MCF 10A (cell line): Measurements from ENCODE around the gene THAP4. TPM values are rescaled to one million over a fixed set of nuclear protein-coding genes. Genes with fewer than 3 reads are reported as not detected.

Experiments used
- BruUV-seq: library from RNA; stranded (reverse); fragments of 400-500 nt; replicated peaks from 2 replicates; lab custom pipeline; 2021; lab: Mats Ljungman, UMichigan
- CTCF ChIA-PET: fragments of 300-600 bp; sonication (Branson Sonifier 250); formaldehyde crosslinking; extraction: SDS; loops from one replicate; lab custom pipeline; 2021; ENCODE audit warnings: antibody characterized with exemption, inconsistent platforms; lab: Yijun Ruan, JAX
- POLR2A ChIA-PET: fragments of 300-600, 350-650 bp; sonication (Branson Sonifier 250); formaldehyde crosslinking; extraction: SDS; loops from one replicate; lab custom pipeline; 2020; ENCODE audit warnings: antibody characterized with exemption, inconsistent platforms; lab: Yijun Ruan, JAX
- DNase-seq: peaks from one replicate; pipeline ENCODE4 v3.0.0-alpha.2; 2018; ENCODE audit not compliant: unreplicated experiment
- H3K27ac Mint-ChIP-seq: one replicate; pipeline ENCODE4 v1.8.0; 2022; ENCODE audit warnings: mild to moderate bottlenecking, low read depth, mixed read lengths; ENCODE audit not compliant: unreplicated experiment
- H3K27me3 Mint-ChIP-seq: one replicate; pipeline ENCODE4 v1.8.0; 2022; ENCODE audit warnings: mixed read lengths; ENCODE audit not compliant: insufficient read depth, unreplicated experiment
- H3K36me3 Mint-ChIP-seq: one replicate; pipeline ENCODE4 v1.8.0; 2022; ENCODE audit warnings: mild to moderate bottlenecking, moderate library complexity, mixed read lengths; ENCODE audit not compliant: insufficient read depth, unreplicated experiment
- H3K4me1 Mint-ChIP-seq: one replicate; pipeline ENCODE4 v1.8.0; 2022; ENCODE audit warnings: mixed read lengths; ENCODE audit not compliant: insufficient read depth, unreplicated experiment
- H3K4me3 Mint-ChIP-seq: one replicate; pipeline ENCODE4 v1.8.0; 2022; ENCODE audit warnings: mild to moderate bottlenecking, moderate library complexity, mixed read lengths; ENCODE audit not compliant: unreplicated experiment
- H3K9me3 Mint-ChIP-seq: one replicate; pipeline ENCODE4 v1.8.0; 2022; ENCODE audit warnings: mixed read lengths; ENCODE audit not compliant: unreplicated experiment
- intact Hi-C: fragments of 100-400 bp; cut with micrococcal nuclease; formaldehyde crosslinking; loops from 2 replicates; pipeline ENCODE4 v1.14.1; 2022
- total RNA-seq: library from RNA; stranded (reverse); gene quantifications from 2 replicates; pipeline ENCODE4 v1.2.3, GENCODE V29; 2022
- TF ChIP-seq, protein P1 (sequence below): fragments of 200-600 bp; IDR thresholded peaks from one replicate; pipeline ENCODE4 v1.8.0; 2022; ENCODE audit warnings: antibody characterized with exemption, mild to moderate bottlenecking; ENCODE audit not compliant: unreplicated experiment

THAP4 gene
- total RNA-seq, 1 experiment from 2014 or later: 91.8 TPM

DNA sequence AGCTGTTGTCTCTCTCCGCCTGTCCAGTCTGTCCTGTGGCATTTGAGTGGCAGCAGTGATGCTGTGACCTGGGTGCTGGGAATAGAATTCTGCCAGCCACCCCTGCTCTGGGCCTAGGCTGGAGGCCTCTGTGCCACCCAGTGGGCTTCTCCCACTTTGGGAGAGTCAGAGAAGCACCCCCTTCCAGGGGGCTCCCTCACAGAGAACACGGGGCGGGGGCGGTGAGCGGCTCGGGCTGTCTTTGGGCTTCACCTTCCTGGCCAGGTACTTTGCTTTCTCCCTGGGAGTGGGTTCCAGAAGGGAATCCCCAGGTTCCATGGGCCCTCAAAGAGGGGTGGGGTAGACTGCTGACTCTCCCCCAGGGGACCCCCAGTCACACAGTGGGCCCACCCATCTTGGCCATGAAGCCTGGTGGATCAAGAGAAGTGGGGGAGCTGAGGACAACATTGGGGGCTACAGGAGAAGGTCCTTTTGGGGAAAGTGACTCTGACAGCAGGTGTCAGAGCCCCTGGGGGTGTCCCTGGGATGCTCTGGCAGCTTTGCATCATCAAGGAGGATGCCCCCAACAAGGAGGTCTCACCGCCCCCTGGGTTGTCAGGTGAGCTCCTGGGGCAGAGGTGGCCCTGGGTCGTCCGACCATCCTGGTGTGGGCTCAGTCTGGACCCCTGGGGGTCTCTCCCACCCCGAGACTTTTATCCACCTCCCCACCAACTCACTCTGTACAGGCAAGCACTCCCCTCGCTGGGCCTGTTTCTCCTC, 97.2 kb downstream of the THAP4 start:
- Mint-ChIP-seq H3K36me3 (no peaks in the 10 kb centered on the region), H3K4me1 (no peaks in the 10 kb centered on the region), H3K27ac (no peak overlapping the region), H3K9me3 (no peaks in the 10 kb centered on the region), H3K27me3 (no peaks in the 10 kb centered on the region), H3K4me3 (no peak overlapping the region)
- ChIA-PET CTCF (interaction anchor here (0.7 kb wide), 1 partner anchor 625 kb away, joined by 3 read pairs; no protein-coding TSS in a partner anchor), POLR2A (interaction anchor here (0.9 kb wide), 1 partner anchor 20 kb away, joined by 4 read pairs; no protein-coding TSS in a partner anchor)
- TF ChIP-seq, protein P1, sequence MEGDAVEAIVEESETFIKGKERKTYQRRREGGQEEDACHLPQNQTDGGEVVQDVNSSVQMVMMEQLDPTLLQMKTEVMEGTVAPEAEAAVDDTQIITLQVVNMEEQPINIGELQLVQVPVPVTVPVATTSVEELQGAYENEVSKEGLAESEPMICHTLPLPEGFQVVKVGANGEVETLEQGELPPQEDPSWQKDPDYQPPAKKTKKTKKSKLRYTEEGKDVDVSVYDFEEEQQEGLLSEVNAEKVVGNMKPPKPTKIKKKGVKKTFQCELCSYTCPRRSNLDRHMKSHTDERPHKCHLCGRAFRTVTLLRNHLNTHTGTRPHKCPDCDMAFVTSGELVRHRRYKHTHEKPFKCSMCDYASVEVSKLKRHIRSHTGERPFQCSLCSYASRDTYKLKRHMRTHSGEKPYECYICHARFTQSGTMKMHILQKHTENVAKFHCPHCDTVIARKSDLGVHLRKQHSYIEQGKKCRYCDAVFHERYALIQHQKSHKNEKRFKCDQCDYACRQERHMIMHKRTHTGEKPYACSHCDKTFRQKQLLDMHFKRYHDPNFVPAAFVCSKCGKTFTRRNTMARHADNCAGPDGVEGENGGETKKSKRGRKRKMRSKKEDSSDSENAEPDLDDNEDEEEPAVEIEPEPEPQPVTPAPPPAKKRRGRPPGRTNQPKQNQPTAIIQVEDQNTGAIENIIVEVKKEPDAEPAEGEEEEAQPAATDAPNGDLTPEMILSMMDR: no peak
- no peak for DNase-seq
- intact Hi-C loops: no loop called here
- BruUV-seq: no TSS peak

DNA sequence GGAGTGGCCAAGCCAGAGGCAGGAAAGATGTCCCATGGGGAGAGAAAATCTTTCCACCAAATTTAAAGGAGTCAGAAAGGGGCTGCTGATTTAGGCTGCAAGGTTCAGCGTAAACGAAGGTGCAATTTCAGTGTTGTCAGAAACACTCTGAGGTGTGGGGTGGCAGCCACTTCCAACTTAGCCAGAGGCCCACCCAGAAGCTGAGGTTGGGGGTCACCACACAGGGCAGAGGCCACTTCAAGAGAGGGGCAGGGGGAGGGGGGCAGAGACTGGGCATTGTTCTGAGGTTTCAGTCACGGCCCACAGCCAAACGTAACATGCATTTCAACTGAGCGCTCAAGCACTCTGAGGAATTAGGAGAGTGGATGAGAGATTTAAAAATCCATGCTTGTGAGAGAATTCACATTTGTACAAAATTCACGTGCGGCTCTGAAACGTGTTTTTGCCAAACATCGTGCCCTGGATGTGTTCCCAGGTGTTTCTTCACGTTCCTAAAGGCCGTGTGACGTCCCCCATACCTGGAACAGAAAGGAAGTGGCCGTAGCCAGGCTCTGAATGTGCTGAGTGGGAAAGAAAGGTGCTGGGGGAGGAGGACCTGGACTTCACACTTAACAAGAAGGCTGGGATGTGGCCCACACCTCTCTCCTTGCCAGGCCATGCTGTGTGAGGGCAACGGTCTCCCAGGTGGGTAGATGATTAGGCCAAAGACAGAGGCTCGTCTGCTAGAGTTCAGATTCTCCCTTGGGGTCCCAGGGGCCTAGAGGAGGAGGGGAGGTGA, 97.9 kb downstream of the THAP4 start:
- Mint-ChIP-seq H3K27me3 (no peaks in the 10 kb centered on the region), H3K9me3 (no peaks in the 10 kb centered on the region), H3K4me3 (no peak overlapping the region), H3K4me1 (no peaks in the 10 kb centered on the region), H3K36me3 (no peaks in the 10 kb centered on the region), H3K27ac (no peak overlapping the region)
- no TSS peak for BruUV-seq
- TF ChIP-seq, protein P1: no peak
- POLR2A ChIA-PET: no interaction called here
- intact Hi-C loops: no loop called here
- no peak for DNase-seq
- CTCF ChIA-PET: no interaction called here

DNA sequence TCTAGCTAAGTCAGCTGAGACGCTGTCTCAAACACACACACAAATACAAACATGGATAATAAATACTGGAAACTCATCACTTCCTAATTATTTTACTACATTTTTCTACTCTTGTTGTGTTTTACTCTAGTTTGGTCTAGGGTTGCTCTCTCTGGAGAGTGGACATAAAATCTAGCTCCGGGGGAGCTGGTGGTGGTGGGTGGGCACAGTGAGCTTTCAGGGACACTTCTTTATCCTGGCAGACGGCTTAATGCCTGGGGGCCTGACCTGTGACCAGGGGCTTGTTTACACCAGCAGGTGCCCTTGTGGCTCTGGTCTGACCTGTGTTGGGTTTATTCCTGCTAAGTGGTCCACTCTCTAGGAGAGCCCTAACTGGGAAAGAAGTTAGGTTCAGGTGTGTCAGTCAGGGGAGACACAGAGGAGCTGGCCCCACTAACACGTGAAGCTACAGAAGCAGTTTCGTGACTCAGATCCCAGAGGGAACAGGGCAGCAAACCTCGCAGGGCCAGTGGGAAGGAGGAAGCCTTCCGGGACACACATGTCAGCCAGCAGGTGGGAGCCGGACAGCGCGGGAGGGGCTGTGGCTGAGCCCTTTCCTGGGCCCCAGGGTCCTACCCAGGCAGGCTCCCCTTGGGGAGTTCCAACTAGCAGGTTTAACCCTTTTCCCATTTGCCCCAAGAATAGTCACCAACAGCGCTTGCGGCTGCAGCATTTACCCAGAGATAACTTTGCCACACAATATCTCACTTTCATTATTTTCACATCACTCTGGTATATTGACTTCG, 100.9 kb downstream of the THAP4 start:
- no peaks in the 10 kb centered on the region for H3K27me3 Mint-ChIP-seq
- no peak overlapping the region for H3K27ac Mint-ChIP-seq
- DNase-seq: no peak
- no peak overlapping the region for H3K4me3 Mint-ChIP-seq
- no peaks in the 10 kb centered on the region for H3K36me3 Mint-ChIP-seq
- no TSS peak for BruUV-seq
- H3K4me1 Mint-ChIP-seq: no peaks in the 10 kb centered on the region
- TF ChIP-seq, protein P1: no peak
- intact Hi-C loops: no loop called here
- no peaks in the 10 kb centered on the region for H3K9me3 Mint-ChIP-seq
- ChIA-PET POLR2A (interaction anchor here (1.0 kb wide), 1 partner anchor 52 kb away, joined by 5 read pairs; no protein-coding TSS in a partner anchor), CTCF (interaction anchor here (0.6 kb wide), 2 partner anchors 322 to 576 kb away, joined by 3 read pairs; no protein-coding TSS in a partner anchor)
